Erythroblast (primary cell): ENCODE measurements around the gene CDKAL1.

Experiments used
- GATA1 ChIP-seq: IDR thresholded peaks from 2 replicates; pipeline ENCODE4 v1.6.1; 2011; ENCODE audit warnings: low read depth, mild to moderate bottlenecking, control low read depth, low read length, moderate library complexity
- POLR2A ChIP-seq: IDR thresholded peaks from 2 replicates; pipeline ENCODE4 v1.6.1; 2011; ENCODE audit warnings: mild to moderate bottlenecking, low read length

DNA sequence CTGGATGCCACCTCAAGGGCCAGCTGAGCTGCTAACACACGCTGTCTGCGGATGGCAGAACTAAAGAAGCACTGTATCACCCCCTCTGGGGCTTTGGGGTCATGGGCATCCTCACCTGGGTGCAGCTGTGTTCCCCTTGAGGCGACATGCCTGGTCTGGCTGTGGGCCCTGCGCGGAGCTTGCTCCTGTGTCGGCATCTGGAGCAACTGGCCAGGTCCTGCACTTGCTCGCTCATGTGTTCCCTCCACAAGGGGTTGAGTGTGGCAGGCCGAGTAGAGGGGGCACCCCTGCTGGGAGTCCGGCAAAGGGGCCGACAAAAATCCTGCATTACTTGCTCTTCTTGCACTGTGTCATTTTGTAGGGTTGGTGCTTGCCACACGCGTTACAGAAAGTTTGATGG is 189.0 kb downstream of the CDKAL1 start:
- TF ChIP-seq POLR2A (no peak), GATA1 (no peak)
